GM12878 (cell line): ENCODE measurements around the gene PPP6R1. TPM values are rescaled to one million over a fixed set of nuclear protein-coding genes. Genes with fewer than 3 reads are reported as not detected.

Experiments used
- ATAC-seq: fragments of 200-7000 bp; cut with Tn5 transposase; 3 replicates; pipeline ENCODE4 v1.9.1; 2020; ENCODE audit warnings: mild to moderate bottlenecking, moderate library complexity
- BruUV-seq: library from RNA; stranded (reverse); fragments of 400-500 nt; replicated peaks from 2 replicates; lab custom pipeline; 2021; lab: Mats Ljungman, UMichigan
- CTCF ChIA-PET: fragments of 300-600 bp; sonication (Branson Sonifier 250); formaldehyde crosslinking; extraction: SDS; loops from one replicate; lab custom pipeline; 2021; ENCODE audit warnings: inconsistent platforms; lab: Yijun Ruan, JAX
- POLR2A ChIA-PET: fragments of 350-600 bp; formaldehyde crosslinking; extraction: SDS; loops from one replicate; lab custom pipeline; 2021; ENCODE audit warnings: inconsistent platforms; lab: Charles Lee
- RAD21 ChIA-PET: fragments of 300-600 bp; sonication (Branson Sonifier 250); formaldehyde crosslinking; loops from one replicate; lab custom pipeline; 2023; ENCODE audit warnings: antibody characterized with exemption; ENCODE audit not compliant: unreplicated experiment; lab: Charles Lee
- SMC1A ChIA-PET: fragments of 300-600 bp; sonication (Branson Sonifier 250); formaldehyde crosslinking; loops from one replicate; lab custom pipeline; 2023; ENCODE audit not compliant: unreplicated experiment, uncharacterized antibody; lab: Charles Lee
- DNase-seq: peaks from one replicate; pipeline ENCODE4 v3.0.0-alpha.2; 2011; ENCODE audit warnings: low read depth, low spot score
- FAIRE-seq: peaks from 3 replicates; lab custom pipeline; 2011; peaks lifted over from hg19 to GRCh38; lab: Jason Lieb, UNC
- H2AFZ ChIP-seq: 2 replicates; pipeline ENCODE4 v1.6.0; 2011; ENCODE audit warnings: low read depth, low read length, control low read depth; ENCODE audit not compliant: control insufficient read depth
- H3K27ac ChIP-seq: 2 replicates; pipeline ENCODE4 v1.5.1; 2011; ENCODE audit warnings: control low read depth; ENCODE audit not compliant: control insufficient read depth, insufficient read depth
- H3K27me3 ChIP-seq, 2 experiments: replicated peaks in 1 of 2; 2 replicates each; pipeline versions ENCODE4 v1.6.0 to v1.6.1; 2011; ENCODE audit warnings: low read length in 1 of 2; ENCODE audit not compliant: control insufficient read depth in 2 of 2, insufficient read depth in 2 of 2
- H3K36me3 ChIP-seq, 2 experiments: 2 replicates each; pipeline ENCODE4 v1.5.1; 2011; ENCODE audit warnings: low read length in 1 of 2; ENCODE audit not compliant: control insufficient read depth in 2 of 2, insufficient read depth in 2 of 2
- H3K4me1 ChIP-seq: 2 replicates; pipeline ENCODE4 v1.6.1; 2011; ENCODE audit warnings: mild to moderate bottlenecking, low read length, moderate library complexity, mixed read lengths; ENCODE audit not compliant: control insufficient read depth, insufficient read depth
- H3K4me2 ChIP-seq: 2 replicates; pipeline ENCODE4 v1.6.0; 2011; ENCODE audit warnings: control low read depth; ENCODE audit not compliant: control insufficient read depth, insufficient read depth
- H3K4me3 ChIP-seq: fragments of 200-600 bp; sonication (generic); 2 replicates; pipeline ENCODE4 v1.5.1; 2016
- H3K79me2 ChIP-seq: 2 replicates; pipeline ENCODE4 v1.6.0; 2011; ENCODE audit warnings: low read length; ENCODE audit not compliant: control insufficient read depth, insufficient read depth
- H3K9ac ChIP-seq: 2 replicates; pipeline ENCODE4 v1.8.0; 2011; ENCODE audit warnings: low read length, control low read depth, mixed read lengths; ENCODE audit not compliant: control insufficient read depth, insufficient read depth
- H3K9me3 ChIP-seq: replicated peaks from 3 replicates; pipeline ENCODE4 v1.5.1; 2011; ENCODE audit warnings: mild to moderate bottlenecking, low read length; ENCODE audit not compliant: control insufficient read depth, insufficient read depth
- H4K20me1 ChIP-seq: 2 replicates; pipeline ENCODE4 v1.6.0; 2011; ENCODE audit not compliant: control insufficient read depth, insufficient read depth
- BMI1 ChIP-seq: fragments of 450-650 bp; IDR thresholded peaks from 2 replicates; pipeline ENCODE4 v1.6.1; 2016; ENCODE audit warnings: mild to moderate bottlenecking, moderate library complexity, borderline replicate concordance
- CBFB ChIP-seq: IDR thresholded peaks from 2 replicates; pipeline ENCODE4 v1.6.1; 2016; ENCODE audit warnings: antibody characterized with exemption, low read depth
- CHD4 ChIP-seq: fragments of 200-600 bp; sonication (generic); IDR thresholded peaks from 2 replicates; pipeline ENCODE4 v1.6.1; 2016; ENCODE audit warnings: mild to moderate bottlenecking
- CREM ChIP-seq: IDR thresholded peaks from 2 replicates; pipeline ENCODE4 v1.6.1; 2014; ENCODE audit warnings: antibody characterized with exemption, low read depth
- EGR1 ChIP-seq, 2 experiments: IDR thresholded peaks; 1 replicate in 1 of 2; 2 replicates in 1 of 2; pipeline ENCODE4 v1.6.1; 2011 to 2012; ENCODE audit warnings: low read depth in 2 of 2, low read length in 2 of 2, borderline replicate concordance in 1 of 2, mild to moderate bottlenecking in 1 of 2, moderate library complexity in 1 of 2
- FOS ChIP-seq: IDR thresholded peaks from 3 replicates; pipeline ENCODE4 v1.6.1; 2011; ENCODE audit warnings: borderline replicate concordance; ENCODE audit not compliant: insufficient read length; ENCODE audit errors: extremely low read depth
- HDAC6 ChIP-seq: fragments of 200-600 bp; sonication (generic); IDR thresholded peaks from one replicate; pipeline ENCODE4 v1.8.0; 2017; ENCODE audit warnings: antibody characterized with exemption; ENCODE audit not compliant: unreplicated experiment
- MTA2 ChIP-seq: fragments of 450-650 bp; IDR thresholded peaks from 2 replicates; pipeline ENCODE4 v1.6.1; 2016; ENCODE audit warnings: low read depth, mild to moderate bottlenecking, moderate library complexity
- MYC ChIP-seq: IDR thresholded peaks from 2 replicates; pipeline ENCODE4 v1.6.1; 2011; ENCODE audit warnings: mild to moderate bottlenecking, low read length, moderate library complexity, inconsistent platforms; ENCODE audit not compliant: insufficient read depth, insufficient replicate concordance, insufficient read length, severe bottlenecking
- NFIC ChIP-seq: IDR thresholded peaks from 2 replicates; pipeline ENCODE4 v1.6.1; 2012; ENCODE audit warnings: low read depth, mild to moderate bottlenecking, inconsistent platforms, low read length, moderate library complexity
- RAD51 ChIP-seq: fragments of 450-650 bp; IDR thresholded peaks from 2 replicates; pipeline ENCODE4 v1.6.1; 2016; ENCODE audit warnings: moderate library complexity, mild to moderate bottlenecking, inconsistent platforms
- SP1 ChIP-seq: IDR thresholded peaks from one replicate; pipeline ENCODE4 v1.6.1; 2011; ENCODE audit warnings: low read depth, low read length
- SPI1 ChIP-seq: IDR thresholded peaks from 2 replicates; pipeline ENCODE4 v1.6.1; 2011; ENCODE audit warnings: low read depth, mild to moderate bottlenecking, low read length, moderate library complexity, borderline replicate concordance; ENCODE audit not compliant: insufficient read depth
- SREBF1 ChIP-seq: IDR thresholded peaks from 2 replicates; pipeline ENCODE4 v1.6.1; 2012; ENCODE audit warnings: mild to moderate bottlenecking, low read length
- TCF3 ChIP-seq: IDR thresholded peaks from 2 replicates; pipeline ENCODE4 v1.6.1; 2012; ENCODE audit warnings: low read depth, mild to moderate bottlenecking, low read length, borderline replicate concordance; ENCODE audit not compliant: insufficient read depth
- ZNF274 ChIP-seq: IDR thresholded peaks from one replicate; pipeline ENCODE4 v1.8.0; 2011; ENCODE audit not compliant: insufficient read length, insufficient read depth
- WGBS: methylation state at CpG from one replicate; pipeline ENCODE4 v1.1.6; 2016; ENCODE audit warnings: low lambda C conversion rate; ENCODE audit not compliant: insufficient replicate concordance, insufficient coverage; ENCODE audit errors: missing lambda C conversion rate; 5-methylcytosine and 5-hydroxymethylcytosine counted together
- in situ Hi-C: fragments of 300-500 bp; cut with MboI; formaldehyde crosslinking; loops from 9 replicates; pipeline ENCODE4 v1.14.3; 2018; ENCODE audit warnings: mixed read lengths
- intact Hi-C: fragments of 100-400 bp; cut with micrococcal nuclease; formaldehyde crosslinking; loops from one replicate; pipeline ENCODE4 v1.14.2; 2022; ENCODE audit not compliant: unreplicated experiment
- polyA plus RNA-seq, 11 experiments: library from polyadenylated mRNA; depleted of rRNA in 4 of 11; unstranded in 6 of 11; stranded (reverse) in 5 of 11; fragments of >200 nt; fragmentation: Nextera tagmentation in 4 of 11; fragmentation: Illumina TruSeq in 1 of 11; extraction: Ambion mirVana in 4 of 11; extraction: Trizol in 1 of 11; gene quantifications; 1 replicate in 1 of 11; 2 replicates in 10 of 11; pipeline versions ENCODE4 v1.2.1 to v1.2.3, GENCODE V29; 2011 to 2016; ENCODE audit warnings: inconsistent platforms in 2 of 11, missing spikeins in 2 of 11, low read depth in 1 of 11
- total RNA-seq, 4 experiments: library from RNA; depleted of rRNA in 3 of 4; stranded (reverse); fragments of >200 nt in 3 of 4; fragmentation: Illumina TruSeq in 1 of 4; extraction: Trizol in 1 of 4; gene quantifications; 2 replicates each; pipeline versions ENCODE4 v1.2.1 to v1.2.3, GENCODE V29; 2013 to 2021
- TF ChIP-seq, protein P1 (sequence below): IDR thresholded peaks from 2 replicates; pipeline ENCODE4 v1.6.1; 2011; ENCODE audit warnings: mild to moderate bottlenecking, low read depth, low read length, moderate library complexity; ENCODE audit not compliant: insufficient replicate concordance

The PPP6R1 gene
- total and polyA plus RNA-seq, 10 of the 15 experiments (the other 5 are each of a cell fraction or from before 2014, with no cell fraction given): 0.80 to 173 (median 63.7) TPM

DNA sequence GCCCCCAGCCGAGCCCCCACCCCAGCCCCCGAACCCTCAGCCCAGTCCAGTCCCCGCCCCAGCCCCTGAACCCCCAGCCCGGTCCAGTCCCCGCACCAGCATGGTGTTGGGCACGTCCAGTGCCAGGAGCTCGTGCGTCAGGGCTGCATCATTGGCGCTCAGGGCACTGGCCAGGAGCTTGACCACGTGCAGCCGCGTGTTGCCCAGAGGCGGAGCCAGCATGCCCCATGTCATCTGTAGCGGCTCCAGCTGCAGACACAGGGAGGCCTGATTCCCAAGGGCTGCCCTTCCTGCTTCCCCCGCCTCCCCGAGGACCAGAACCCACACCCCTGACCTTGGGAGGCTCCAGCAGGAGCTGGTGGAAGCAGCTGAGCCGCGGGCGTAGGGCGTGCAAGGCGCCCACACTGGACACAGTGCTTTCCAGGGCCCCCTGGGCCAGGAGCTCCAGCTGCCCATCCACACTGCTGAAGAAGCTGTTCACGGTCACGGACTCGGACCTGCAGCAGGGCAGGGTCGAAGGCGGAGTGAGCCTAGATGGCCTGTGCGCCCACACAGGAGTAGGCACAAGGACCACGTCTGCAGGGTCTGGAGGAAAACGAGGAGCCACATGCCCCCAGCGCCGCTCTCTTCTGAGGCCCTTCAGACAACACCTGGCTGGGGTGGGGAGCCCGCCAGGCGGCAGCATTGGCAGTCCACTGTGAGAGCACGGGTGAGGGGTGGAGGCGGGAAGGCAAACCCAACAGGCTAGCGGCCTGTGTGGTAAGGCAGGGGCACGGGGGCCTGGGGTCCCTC is 17.5 kb downstream of the PPP6R1 start:
- peaks cover 33 to 69% of the 10 kb centered on the region in 2 experiments; a peak in 3 of 4 replicates for H3K36me3 ChIP-seq
- no peaks in the 10 kb centered on the region for H3K4me1 ChIP-seq
- WGBS: 97% methylated on average over 35 of the region's 37 CpGs
- no peak overlapping the region for H3K4me3 ChIP-seq
- H3K9me3 ChIP-seq: no peaks in the 10 kb centered on the region
- BruUV-seq: no TSS peak
- no peak for FAIRE-seq
- TF ChIP-seq FOS (no peak), ZNF274 (no peak), HDAC6 (no peak), BMI1 (no peak), EGR1 (IDR thresholded peaks at IDR 0.05; ENCODE audit: borderline replicate concordance in 1 of 2, low read depth in 2 of 2, low read length in 2 of 2) (no peak), CHD4 (no peak), RAD51 (no peak), NFIC (no peak), SP1 (no peak), SPI1 (no peak), MTA2 (no peak), TCF3 (no peak), SREBF1 (no peak), CBFB (no peak), MYC (no peak), CREM (no peak)
- TF ChIP-seq, protein P1, sequence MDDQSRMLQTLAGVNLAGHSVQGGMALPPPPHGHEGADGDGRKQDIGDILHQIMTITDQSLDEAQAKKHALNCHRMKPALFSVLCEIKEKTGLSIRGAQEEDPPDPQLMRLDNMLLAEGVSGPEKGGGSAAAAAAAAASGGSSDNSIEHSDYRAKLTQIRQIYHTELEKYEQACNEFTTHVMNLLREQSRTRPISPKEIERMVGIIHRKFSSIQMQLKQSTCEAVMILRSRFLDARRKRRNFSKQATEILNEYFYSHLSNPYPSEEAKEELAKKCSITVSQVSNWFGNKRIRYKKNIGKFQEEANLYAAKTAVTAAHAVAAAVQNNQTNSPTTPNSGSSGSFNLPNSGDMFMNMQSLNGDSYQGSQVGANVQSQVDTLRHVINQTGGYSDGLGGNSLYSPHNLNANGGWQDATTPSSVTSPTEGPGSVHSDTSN: no peak
- no peak overlapping the region for H3K9ac ChIP-seq
- CTCF ChIA-PET: no interaction called here
- DNase-seq: no peak
- H3K4me2 ChIP-seq: no peak overlapping the region
- SMC1A ChIA-PET: no interaction called here
- in situ Hi-C loops (no loop called here), intact Hi-C loops (no loop called here)
- H3K79me2 ChIP-seq: no peaks in the 10 kb centered on the region
- no peak overlapping the region for H2AFZ ChIP-seq
- no peaks in the 10 kb centered on the region for H4K20me1 ChIP-seq
- POLR2A ChIA-PET: no interaction called here
- no peaks in the 10 kb centered on the region for H3K27me3 ChIP-seq
- no peak overlapping the region for H3K27ac ChIP-seq
- RAD21 ChIA-PET: no interaction called here
- ATAC-seq: no peak
